Neural cell (in vitro differentiated cells): ENCODE data around the gene CD177. TPM values are rescaled to one million over a fixed set of nuclear protein-coding genes. Genes with fewer than 3 reads are reported as not detected.
"Not testable (repeated sequence)": the region's sequence is repeated elsewhere in the genome, so short reads cannot be mapped to it uniquely, and the experiment has no call there.

ENCODE experiments used
- H2AFZ ChIP-seq: fragments of 200-600, 300-800 bp; sonication (generic), shearing (Covaris generic); 2 replicates; pipeline ENCODE4 v1.6.0; 2014; ENCODE audit warnings: low read depth, mild to moderate bottlenecking, antibody characterized with exemption, low read length, moderate library complexity
- H3F3A ChIP-seq: fragments of 200-600 bp; shearing (Covaris generic); 2 replicates; pipeline ENCODE4 v1.6.1; 2016; ENCODE audit warnings: mild to moderate bottlenecking, moderate library complexity, mixed read lengths, antibody characterized with exemption, low read length; ENCODE audit not compliant: insufficient read depth, poor library complexity, severe bottlenecking
- H3K27ac ChIP-seq: fragments of 200-600, 300-800 bp; sonication (generic), shearing (Covaris generic); 2 replicates; pipeline ENCODE4 v1.5.1; 2014; ENCODE audit warnings: mild to moderate bottlenecking, low read length, moderate library complexity
- H3K27me3 ChIP-seq: fragments of 300-800, 200-600 bp; sonication (generic), shearing (Covaris generic); 2 replicates; pipeline ENCODE4 v1.6.0; 2014; ENCODE audit warnings: mild to moderate bottlenecking, low read depth, low read length, moderate library complexity; ENCODE audit not compliant: insufficient read depth
- H3K36me3 ChIP-seq: fragments of 300-800, 200-600 bp; sonication (generic), shearing (Covaris generic); 2 replicates; pipeline ENCODE4 v1.5.1; 2014; ENCODE audit warnings: mild to moderate bottlenecking, antibody characterized with exemption, low read length, moderate library complexity; ENCODE audit not compliant: insufficient read depth
- H3K4me2 ChIP-seq: fragments of 300-800, 200-600 bp; sonication (generic), shearing (Covaris generic); 2 replicates; pipeline ENCODE4 v1.6.0; 2014; ENCODE audit warnings: mild to moderate bottlenecking, low read length
- H3K4me3 ChIP-seq: fragments of 300-800, 200-600 bp; sonication (generic), shearing (Covaris generic); 2 replicates; pipeline ENCODE4 v1.5.1; 2014; ENCODE audit warnings: mild to moderate bottlenecking, low read length, moderate library complexity
- H3K79me2 ChIP-seq: fragments of 200-600 bp; shearing (Covaris generic); replicated peaks from 2 replicates; pipeline ENCODE4 v1.6.0; 2014; ENCODE audit warnings: mild to moderate bottlenecking, low read length, moderate library complexity; ENCODE audit not compliant: insufficient read depth
- H3K9ac ChIP-seq: fragments of 300-800, 200-600 bp; sonication (generic), shearing (Covaris generic); 2 replicates; pipeline ENCODE4 v1.6.1; 2016; ENCODE audit warnings: mild to moderate bottlenecking, low read length, mixed read lengths
- H3K9me2 ChIP-seq: fragments of 200-600 bp; shearing (Covaris generic); 2 replicates; pipeline ENCODE4 v1.6.1; 2016; ENCODE audit warnings: mild to moderate bottlenecking, low read length, mixed read lengths; ENCODE audit not compliant: insufficient read depth
- H3K9me3 ChIP-seq: fragments of 200-600, 300-800 bp; sonication (generic), shearing (Covaris generic); 2 replicates; pipeline ENCODE4 v1.6.1; 2016; ENCODE audit warnings: mild to moderate bottlenecking, mixed run types, low read length, moderate library complexity, mixed read lengths
- H4K20me1 ChIP-seq: fragments of 200-600 bp; shearing (Covaris generic); 2 replicates; pipeline ENCODE4 v1.6.1; 2016; ENCODE audit warnings: mild to moderate bottlenecking, mixed run types; ENCODE audit not compliant: insufficient read depth
- EP300 ChIP-seq: fragments of 450-650 bp; conservative IDR thresholded peaks from 2 replicates; pipeline ENCODE4 v1.6.1; 2014; ENCODE audit warnings: antibody characterized with exemption, mild to moderate bottlenecking, moderate library complexity; ENCODE audit not compliant: poor library complexity, severe bottlenecking
- EZH2 ChIP-seq: fragments of 200-600, 300-800 bp; shearing (Covaris generic), sonication (generic); IDR thresholded peaks from 2 replicates; pipeline ENCODE4 v1.6.1; 2014; ENCODE audit warnings: antibody characterized with exemption, low read length, borderline replicate concordance, mild to moderate bottlenecking; ENCODE audit not compliant: insufficient read depth, poor library complexity, severe bottlenecking
- MXI1 ChIP-seq: fragments of 450-650 bp; conservative IDR thresholded peaks from 2 replicates; pipeline ENCODE4 v1.6.1; 2014; ENCODE audit warnings: antibody characterized with exemption, mild to moderate bottlenecking; ENCODE audit not compliant: poor library complexity, severe bottlenecking
- POLR2AphosphoS5 ChIP-seq: IDR thresholded peaks from 2 replicates; pipeline ENCODE4 v1.6.1; 2012
- RAD21 ChIP-seq: fragments of 450-650 bp; conservative IDR thresholded peaks from 2 replicates; pipeline ENCODE4 v1.6.1; 2014; ENCODE audit warnings: antibody characterized with exemption, mild to moderate bottlenecking, moderate library complexity
- SMC3 ChIP-seq: fragments of 450-650 bp; conservative IDR thresholded peaks from 2 replicates; pipeline ENCODE4 v1.6.1; 2014; ENCODE audit warnings: antibody characterized with exemption, mild to moderate bottlenecking, moderate library complexity; ENCODE audit not compliant: poor library complexity
- TAF1 ChIP-seq: IDR thresholded peaks from 2 replicates; pipeline ENCODE4 v1.6.1; 2012; ENCODE audit warnings: low read depth
- polyA plus RNA-seq: library from polyadenylated mRNA; depleted of rRNA; stranded (reverse); fragments of >200 nt; gene quantifications from 2 replicates; pipeline ENCODE4 v1.2.3, GENCODE V29; 2014
- TF ChIP-seq, protein P1 (sequence below): fragments of 450-650 bp; IDR thresholded peaks from 2 replicates; pipeline ENCODE4 v1.5.1; 2014; ENCODE audit warnings: antibody characterized with exemption, mild to moderate bottlenecking, moderate library complexity; ENCODE audit not compliant: poor library complexity, severe bottlenecking
- TF ChIP-seq, protein P2 (sequence below): IDR thresholded peaks from 2 replicates; pipeline ENCODE4 v1.6.1; 2012; ENCODE audit warnings: borderline replicate concordance

Gene CD177
- polyA plus RNA-seq, 1 donor from 2014 or later: not detected

DNA sequence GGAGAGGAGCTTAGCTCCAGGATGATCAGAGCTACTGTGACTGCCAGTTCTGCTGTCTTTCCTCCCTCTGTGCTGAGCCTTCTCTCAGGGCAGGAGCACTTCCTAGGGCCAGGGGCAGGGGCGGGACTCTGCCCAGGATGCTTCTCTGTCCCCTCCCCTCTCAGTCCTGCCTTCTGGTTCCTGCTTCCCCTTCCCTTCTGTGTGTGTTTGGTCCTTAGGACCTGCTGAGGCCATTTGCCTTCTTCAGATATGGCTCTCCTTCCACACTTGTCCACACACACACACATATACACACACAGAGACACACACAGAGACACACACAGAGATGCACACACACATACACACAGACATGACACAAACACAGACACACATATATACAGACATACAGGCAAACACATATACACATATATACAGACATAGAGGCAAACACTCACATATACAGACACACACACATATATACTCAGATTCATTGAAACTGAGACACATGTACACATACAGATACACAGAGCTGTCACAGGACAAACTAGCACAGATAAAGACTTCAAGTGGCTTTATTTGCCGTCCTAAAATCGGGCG, 22.0 kb upstream of the CD177 start:
- no peaks in the 10 kb centered on the region for H3K9me2 ChIP-seq
- H3K9me3 ChIP-seq: no peaks in the 10 kb centered on the region
- H3K27me3 ChIP-seq: no peaks in the 10 kb centered on the region
- H3K36me3 ChIP-seq: no peaks in the 10 kb centered on the region
- no peak overlapping the region for H3K27ac ChIP-seq
- H2AFZ ChIP-seq: no peak overlapping the region
- TF ChIP-seq EZH2: no peak
- no peak for TF ChIP-seq RAD21
- TF ChIP-seq, protein P1, sequence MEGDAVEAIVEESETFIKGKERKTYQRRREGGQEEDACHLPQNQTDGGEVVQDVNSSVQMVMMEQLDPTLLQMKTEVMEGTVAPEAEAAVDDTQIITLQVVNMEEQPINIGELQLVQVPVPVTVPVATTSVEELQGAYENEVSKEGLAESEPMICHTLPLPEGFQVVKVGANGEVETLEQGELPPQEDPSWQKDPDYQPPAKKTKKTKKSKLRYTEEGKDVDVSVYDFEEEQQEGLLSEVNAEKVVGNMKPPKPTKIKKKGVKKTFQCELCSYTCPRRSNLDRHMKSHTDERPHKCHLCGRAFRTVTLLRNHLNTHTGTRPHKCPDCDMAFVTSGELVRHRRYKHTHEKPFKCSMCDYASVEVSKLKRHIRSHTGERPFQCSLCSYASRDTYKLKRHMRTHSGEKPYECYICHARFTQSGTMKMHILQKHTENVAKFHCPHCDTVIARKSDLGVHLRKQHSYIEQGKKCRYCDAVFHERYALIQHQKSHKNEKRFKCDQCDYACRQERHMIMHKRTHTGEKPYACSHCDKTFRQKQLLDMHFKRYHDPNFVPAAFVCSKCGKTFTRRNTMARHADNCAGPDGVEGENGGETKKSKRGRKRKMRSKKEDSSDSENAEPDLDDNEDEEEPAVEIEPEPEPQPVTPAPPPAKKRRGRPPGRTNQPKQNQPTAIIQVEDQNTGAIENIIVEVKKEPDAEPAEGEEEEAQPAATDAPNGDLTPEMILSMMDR: no peak
- TF ChIP-seq, protein P2, sequence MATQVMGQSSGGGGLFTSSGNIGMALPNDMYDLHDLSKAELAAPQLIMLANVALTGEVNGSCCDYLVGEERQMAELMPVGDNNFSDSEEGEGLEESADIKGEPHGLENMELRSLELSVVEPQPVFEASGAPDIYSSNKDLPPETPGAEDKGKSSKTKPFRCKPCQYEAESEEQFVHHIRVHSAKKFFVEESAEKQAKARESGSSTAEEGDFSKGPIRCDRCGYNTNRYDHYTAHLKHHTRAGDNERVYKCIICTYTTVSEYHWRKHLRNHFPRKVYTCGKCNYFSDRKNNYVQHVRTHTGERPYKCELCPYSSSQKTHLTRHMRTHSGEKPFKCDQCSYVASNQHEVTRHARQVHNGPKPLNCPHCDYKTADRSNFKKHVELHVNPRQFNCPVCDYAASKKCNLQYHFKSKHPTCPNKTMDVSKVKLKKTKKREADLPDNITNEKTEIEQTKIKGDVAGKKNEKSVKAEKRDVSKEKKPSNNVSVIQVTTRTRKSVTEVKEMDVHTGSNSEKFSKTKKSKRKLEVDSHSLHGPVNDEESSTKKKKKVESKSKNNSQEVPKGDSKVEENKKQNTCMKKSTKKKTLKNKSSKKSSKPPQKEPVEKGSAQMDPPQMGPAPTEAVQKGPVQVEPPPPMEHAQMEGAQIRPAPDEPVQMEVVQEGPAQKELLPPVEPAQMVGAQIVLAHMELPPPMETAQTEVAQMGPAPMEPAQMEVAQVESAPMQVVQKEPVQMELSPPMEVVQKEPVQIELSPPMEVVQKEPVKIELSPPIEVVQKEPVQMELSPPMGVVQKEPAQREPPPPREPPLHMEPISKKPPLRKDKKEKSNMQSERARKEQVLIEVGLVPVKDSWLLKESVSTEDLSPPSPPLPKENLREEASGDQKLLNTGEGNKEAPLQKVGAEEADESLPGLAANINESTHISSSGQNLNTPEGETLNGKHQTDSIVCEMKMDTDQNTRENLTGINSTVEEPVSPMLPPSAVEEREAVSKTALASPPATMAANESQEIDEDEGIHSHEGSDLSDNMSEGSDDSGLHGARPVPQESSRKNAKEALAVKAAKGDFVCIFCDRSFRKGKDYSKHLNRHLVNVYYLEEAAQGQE: no peak
- TF ChIP-seq MXI1: no peak
- no peak for TF ChIP-seq SMC3
- no peak for TF ChIP-seq EP300
- TF ChIP-seq TAF1: no peak
- no peak for TF ChIP-seq POLR2AphosphoS5
- no peak overlapping the region for H3K9ac ChIP-seq
- H4K20me1 ChIP-seq: no peaks in the 10 kb centered on the region
- H3K4me3 ChIP-seq: no peak overlapping the region
- no peaks in the 10 kb centered on the region for H3F3A ChIP-seq
- no peak overlapping the region for H3K4me2 ChIP-seq
- H3K79me2 ChIP-seq: no peaks in the 10 kb centered on the region

DNA sequence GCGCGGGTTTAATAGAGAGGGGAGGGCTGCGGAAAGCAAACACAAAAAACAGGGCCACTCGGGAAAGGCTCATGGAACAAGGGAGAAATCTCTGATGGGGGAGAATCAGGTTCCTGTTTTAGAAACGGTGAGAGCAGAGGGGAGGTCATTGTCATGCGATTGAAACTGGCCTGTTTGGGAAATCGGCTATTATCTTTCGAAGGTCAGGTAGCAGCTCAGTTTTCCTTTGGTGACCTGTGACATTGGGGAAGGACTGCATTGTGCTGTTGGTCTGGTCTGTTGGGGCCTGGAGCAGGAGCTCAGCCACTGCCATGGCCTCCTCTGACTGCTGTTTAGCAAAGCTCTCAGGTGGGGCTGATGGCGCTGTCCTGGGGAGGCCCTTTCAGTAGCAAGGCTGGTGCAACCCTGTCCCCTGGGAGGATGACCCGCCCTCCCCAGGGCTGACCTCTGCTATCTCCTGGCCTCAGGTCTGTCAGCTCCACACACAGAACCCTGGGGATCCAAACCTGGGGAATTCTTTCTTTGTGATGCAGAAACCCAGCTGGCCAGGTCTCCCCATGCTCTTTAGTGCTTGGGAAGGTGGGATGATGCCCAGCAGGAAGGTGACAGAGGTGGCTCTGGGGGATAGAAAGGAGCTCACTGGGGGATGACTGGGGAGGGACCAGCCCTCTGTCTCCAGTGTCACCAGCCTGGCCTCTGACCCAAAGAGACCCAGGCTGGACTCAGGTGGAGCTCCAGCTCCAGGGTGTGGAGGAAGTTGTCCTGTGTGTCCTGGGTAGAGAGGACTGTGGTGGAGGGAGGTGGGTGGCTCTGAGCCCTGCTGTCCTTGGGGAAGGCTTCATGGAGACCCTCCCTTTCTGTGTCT, 21.2 kb upstream of the CD177 start:
- no peaks in the 10 kb centered on the region for H3K27me3 ChIP-seq
- no peaks in the 10 kb centered on the region for H3K9me2 ChIP-seq
- TF ChIP-seq RAD21 (no peak), SMC3 (no peak)
- TF ChIP-seq, protein P2: no peak
- H4K20me1 ChIP-seq: no peaks in the 10 kb centered on the region
- H3K79me2 ChIP-seq: no peaks in the 10 kb centered on the region
- no peaks in the 10 kb centered on the region for H3K36me3 ChIP-seq
- no peaks in the 10 kb centered on the region for H3K9me3 ChIP-seq
- no peak overlapping the region for H3K4me2 ChIP-seq
- H3K27ac ChIP-seq: no peak overlapping the region
- H3F3A ChIP-seq: no peaks in the 10 kb centered on the region
- H2AFZ ChIP-seq: no peak overlapping the region
- no peak overlapping the region for H3K9ac ChIP-seq
- no peak overlapping the region for H3K4me3 ChIP-seq

DNA sequence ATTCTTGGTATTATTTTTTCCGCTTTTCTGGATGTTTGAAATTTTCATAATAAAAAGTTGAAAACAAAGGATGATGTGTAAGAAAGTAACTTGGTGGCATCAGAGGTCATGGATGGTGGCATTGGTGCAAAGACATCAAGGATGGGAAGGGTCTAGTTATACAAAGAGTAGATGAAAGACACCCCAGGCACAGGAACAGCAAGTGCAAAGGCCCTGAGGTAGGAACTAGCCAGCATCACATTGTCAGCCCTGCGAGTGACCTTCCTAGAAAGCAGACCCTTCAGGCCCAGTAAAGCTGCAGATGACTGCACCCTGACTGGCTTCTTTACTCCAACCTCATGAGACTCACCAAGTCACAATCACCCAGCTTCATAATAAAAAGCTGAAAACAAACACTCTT, 17.0 kb upstream of the CD177 start:
- not testable (repeated sequence) for H3K27me3 ChIP-seq, H3K27ac ChIP-seq, H3K9me2 ChIP-seq, H3K9me3 ChIP-seq, H3K79me2 ChIP-seq, H3K4me2 ChIP-seq, H4K20me1 ChIP-seq, H3K9ac ChIP-seq, H2AFZ ChIP-seq, H3K4me3 ChIP-seq, H3K36me3 ChIP-seq, H3F3A ChIP-seq
